K562 treated with DMSO at 1 percent for 4 hours (cell line): ENCODE results near the gene MRPS10. TPM values are rescaled to one million over a fixed set of nuclear protein-coding genes. Genes with fewer than 3 reads are reported as not detected.

Experiments used
- total RNA-seq: library from RNA; unstranded; fragments of 300-600 nt; gene quantifications from 2 replicates; pipeline ENCODE4 v1.2.3, GENCODE V29; 2022; ENCODE audit not compliant: insufficient read depth

Gene MRPS10
- total RNA-seq: 26.1 and 27.8 TPM in 2 replicates

GRCh38 chr6:42217519-42218367, at the start of gene MRPS10:
Gene MRPS10 (minus strand): TSS chr6:42217861. CDS start chr6:42217849, 12 bp downstream.

GRCh38 chr6:42173101-42173500, 44.6 kb downstream of the MRPS10 start, which contains the start of gene GUCA1A:
Gene GUCA1A (plus strand): TSS chr6:42173364. CDS start chr6:42173614, 250 bp downstream.

Other genes starting within 250 kb of the MRPS10 start
- 14.2 and 19.9 TPM in 2 replicates for gene TAF8, start 167.3 kb downstream of the MRPS10 start, total RNA-seq
- 0.11 TPM in 1 of 2 replicates, not detected in the other for gene C6orf132, start 75.2 kb downstream of the MRPS10 start, total RNA-seq
- not detected in 2 replicates for gene GUCA1A, start 44.5 kb downstream of the MRPS10 start, total RNA-seq
- gene GUCA1B, start 22.9 kb downstream of the MRPS10 start, total RNA-seq: 3.3 and 4.4 TPM in 2 replicates
- 0.10 and 0.30 TPM in 2 replicates for gene TRERF1, start 234.1 kb upstream of the MRPS10 start, total RNA-seq